Measurements from ENCODE around the gene RNU6-9. TPM values are rescaled to one million over a fixed set of nuclear protein-coding genes. Genes with fewer than 3 reads are reported as not detected.

The RNU6-9 gene
- total and polyA plus RNA-seq, 11 donors, result not detected

DNA sequence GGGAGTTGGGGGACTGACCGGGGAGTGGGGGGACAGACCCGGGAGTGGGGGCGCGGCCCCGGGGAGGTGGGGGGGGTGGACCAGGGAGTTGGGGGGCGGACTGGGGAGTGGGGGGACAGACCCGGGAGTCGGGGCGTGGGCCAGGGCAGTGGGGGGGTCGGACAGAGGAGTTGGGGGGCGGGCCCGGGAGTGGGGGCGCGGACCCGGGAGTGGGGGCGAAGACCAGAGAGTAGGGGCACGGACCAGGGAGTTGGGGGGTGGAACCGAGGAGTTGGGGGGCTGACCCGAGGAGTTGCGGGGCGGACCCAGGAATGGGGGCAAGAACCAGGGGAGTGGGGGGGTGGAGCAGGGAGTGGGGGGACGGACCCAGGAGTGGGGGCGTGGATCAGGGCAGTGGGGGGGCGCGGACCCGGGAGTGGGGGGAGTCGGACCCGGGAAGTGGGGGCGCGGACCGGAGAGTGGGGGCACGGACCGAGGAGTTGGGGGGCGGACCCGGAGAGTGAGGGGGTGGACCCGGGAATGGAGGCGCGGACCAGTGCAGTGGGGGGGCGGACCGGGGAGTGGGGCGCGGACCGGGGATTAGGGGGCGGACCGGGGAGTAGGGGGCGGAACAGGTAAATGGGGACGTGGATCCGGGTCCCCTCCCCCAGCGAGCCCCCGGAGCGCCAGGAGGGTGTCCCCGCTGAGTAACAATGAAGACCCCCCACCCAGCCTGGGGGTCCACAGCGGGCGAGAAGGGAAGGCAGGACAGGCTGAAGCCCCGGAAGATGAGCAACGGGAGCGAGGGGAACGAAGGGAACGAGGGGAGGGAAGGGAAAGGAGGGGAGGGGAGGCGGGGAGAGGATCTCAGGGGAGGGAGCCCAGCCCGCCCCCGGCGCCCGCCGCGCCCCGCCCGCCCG is 19.1 kb downstream of the RNU6-9 start:
- Histone ChIP-seq H3K27ac (peak overlapping the region in 11 of 12 donors; percentile 67 to 97 (median 88)), H3K27me3 (peaks cover 5 to 15% (median 10%) of the 10 kb centered on the region in 9 donors), H3K4me1 (peaks cover 3 to 56% (median 12%) of the 10 kb centered on the region in 12 donors), H3K9me3 (no peaks in the 10 kb centered on the region), H3K4me3 (peak overlapping the region; percentile 55 to 99 (median 88)), H3K36me3 (no peaks in the 10 kb centered on the region)
- DNase-seq (no peak), ATAC-seq (no peak)
- intact Hi-C loops (cut with DNase I), result loop anchor here in 4 of 10 donors (5.0 kb wide), 3 partner anchors 40 to 250 kb away; partner anchors contain the start of gene RNF126 (in 1 of the 4)
- TF ChIP-seq POLR2A (IDR thresholded peaks at IDR 0.05), result no peak
- TF ChIP-seq, protein P1, sequence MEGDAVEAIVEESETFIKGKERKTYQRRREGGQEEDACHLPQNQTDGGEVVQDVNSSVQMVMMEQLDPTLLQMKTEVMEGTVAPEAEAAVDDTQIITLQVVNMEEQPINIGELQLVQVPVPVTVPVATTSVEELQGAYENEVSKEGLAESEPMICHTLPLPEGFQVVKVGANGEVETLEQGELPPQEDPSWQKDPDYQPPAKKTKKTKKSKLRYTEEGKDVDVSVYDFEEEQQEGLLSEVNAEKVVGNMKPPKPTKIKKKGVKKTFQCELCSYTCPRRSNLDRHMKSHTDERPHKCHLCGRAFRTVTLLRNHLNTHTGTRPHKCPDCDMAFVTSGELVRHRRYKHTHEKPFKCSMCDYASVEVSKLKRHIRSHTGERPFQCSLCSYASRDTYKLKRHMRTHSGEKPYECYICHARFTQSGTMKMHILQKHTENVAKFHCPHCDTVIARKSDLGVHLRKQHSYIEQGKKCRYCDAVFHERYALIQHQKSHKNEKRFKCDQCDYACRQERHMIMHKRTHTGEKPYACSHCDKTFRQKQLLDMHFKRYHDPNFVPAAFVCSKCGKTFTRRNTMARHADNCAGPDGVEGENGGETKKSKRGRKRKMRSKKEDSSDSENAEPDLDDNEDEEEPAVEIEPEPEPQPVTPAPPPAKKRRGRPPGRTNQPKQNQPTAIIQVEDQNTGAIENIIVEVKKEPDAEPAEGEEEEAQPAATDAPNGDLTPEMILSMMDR (IDR thresholded peaks at IDR 0.05), result no peak
- WGBS, 4 donors, result 4 to 18% (median 9%) methylated on average over 33 to 68 of the region's 69 CpGs

DNA sequence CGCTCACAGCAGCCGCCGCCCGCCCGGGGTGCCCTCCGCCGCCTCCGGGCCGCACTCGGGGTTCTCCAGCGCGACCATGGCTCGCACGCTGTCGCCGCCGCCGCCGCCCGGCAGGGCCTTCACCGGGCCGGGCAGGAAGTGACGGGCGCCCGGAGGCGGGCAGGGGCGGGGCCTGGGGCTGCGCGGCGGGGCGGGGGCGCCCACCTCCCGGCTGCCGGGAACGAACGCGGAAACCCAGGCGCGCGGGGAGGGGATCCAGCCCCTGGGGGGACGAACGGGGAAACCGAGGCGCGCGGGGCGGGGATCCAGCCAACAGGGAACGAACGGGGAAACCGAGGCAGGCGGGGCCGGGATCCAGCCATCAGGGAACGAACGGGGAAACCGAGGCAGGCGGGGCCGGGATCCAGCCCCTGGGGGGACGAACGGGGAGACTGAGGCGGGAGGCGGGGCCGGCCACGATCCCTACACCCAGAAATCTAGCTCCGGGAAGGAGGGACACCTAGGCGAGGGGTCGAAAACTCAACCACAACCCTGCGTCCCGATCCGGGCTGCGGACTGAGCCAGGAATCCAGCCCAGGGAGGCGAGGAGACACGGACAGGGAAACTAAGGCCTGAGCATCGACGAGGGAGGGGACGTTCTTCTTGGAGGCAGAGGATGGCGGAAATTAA is 19.9 kb downstream of the RNU6-9 start, which contains the start of gene R3HDM4:
TSS of gene R3HDM4 (minus strand) at position 140 of the 669 bp plus-strand sequence. CDS start at position 78, 62 bp downstream.
- 0 to 1% (median 0%) methylated on average over 39 to 76 of the region's 76 CpGs for WGBS, 4 donors
- H3K9me3 ChIP-seq, result no peaks in the 10 kb centered on the region
- ATAC-seq (peak; percentile 79 to 95 (median 90)), DNase-seq (peak; percentile 84 to 93 (median 87))
- H3K27ac ChIP-seq, result peak within 1 kb of the TSS in 11 of 12 donors; percentile 80 to 97 (median 92)
- intact Hi-C loops (cut with DNase I), result loop anchor here in 4 of 10 donors (5.0 kb wide), 3 partner anchors 41 to 251 kb away; partner anchors contain the start of gene RNF126 (in 1 of the 4)
- H3K4me1 ChIP-seq, result peaks cover 7 to 56% (median 19%) of the 10 kb centered on the region in 12 donors
- peaks cover 13 to 23% (median 18%) of the 10 kb centered on the region in 9 donors for H3K27me3 ChIP-seq
- TF ChIP-seq, protein P1 (IDR thresholded peaks at IDR 0.05), result no peak
- TF ChIP-seq POLR2A (IDR thresholded peaks at IDR 0.05), result peak in 1 of 2 donors; percentile 51
- peak within 1 kb of the TSS; percentile 72 to 99 (median 88) for H3K4me3 ChIP-seq
- H3K36me3 ChIP-seq, result no peaks in the 10 kb centered on the region

DNA sequence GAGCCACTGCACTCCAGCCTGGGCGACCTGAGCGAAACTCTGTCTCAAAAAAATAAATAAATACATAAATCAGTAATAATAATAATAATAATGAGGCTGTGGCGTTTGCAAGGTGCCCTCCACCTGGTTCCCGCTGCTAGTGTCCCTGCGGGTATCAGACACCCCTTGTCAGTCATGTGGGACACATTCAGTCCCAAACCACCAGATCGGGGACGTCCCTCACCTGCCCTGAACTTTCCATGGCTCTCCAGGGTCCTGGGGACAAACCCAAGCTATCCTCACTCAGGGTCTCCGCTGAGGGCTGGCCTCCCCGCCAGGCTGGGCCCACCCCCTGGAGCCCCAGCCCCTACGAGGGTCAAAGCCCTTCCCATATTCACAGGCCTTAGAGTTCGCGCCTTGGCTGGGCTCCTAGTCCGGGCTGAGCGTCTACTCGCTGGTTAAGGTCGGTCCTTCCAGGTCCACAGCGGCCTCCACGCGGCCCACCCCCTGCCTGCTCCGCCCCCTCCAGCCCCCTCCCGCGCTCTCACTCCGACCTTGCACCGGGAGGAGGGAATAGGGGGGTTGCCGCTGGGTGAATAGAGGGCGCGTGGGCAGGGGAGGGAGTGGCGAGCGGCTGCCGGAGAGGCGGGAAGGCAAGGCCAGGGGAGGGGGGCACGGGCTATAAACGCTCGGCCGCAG is 23.5 kb downstream of the RNU6-9 start:
- Histone ChIP-seq H3K4me3 (peak overlapping the region in 11 of 12 donors; percentile 19 to 47 (median 34)), H3K27ac (no peak overlapping the region), H3K27me3 (peaks cover 38 to 54% (median 48%) of the 10 kb centered on the region in 9 donors), H3K9me3 (no peaks in the 10 kb centered on the region), H3K4me1 (peaks cover 7 to 55% (median 30%) of the 10 kb centered on the region in 12 donors), H3K36me3 (no peaks in the 10 kb centered on the region)
- intact Hi-C loops (cut with DNase I), result loop anchor here in 5 of 10 donors (1.0 to 5.0 kb wide), 3 partner anchors 39 to 146 kb away; no protein-coding TSS in a partner anchor
- DNase-seq, result no peak
- no peak for ATAC-seq
- TF ChIP-seq, protein P1 (IDR thresholded peaks at IDR 0.05), result no peak
- no peak for TF ChIP-seq POLR2A (IDR thresholded peaks at IDR 0.05)
- WGBS, 4 donors, result 16 to 21% (median 18%) methylated on average over 29 to 35 of the region's 35 CpGs

Data from heart left ventricle (tissue), 16 donors.